Lower leg skin (tissue), 4 donors: ENCODE data around the gene FLOT1. TPM values are rescaled to one million over a fixed set of nuclear protein-coding genes. Genes with fewer than 3 reads are reported as not detected.

Experiments
- DNase-seq, 2 donors: peaks; one replicate each; pipeline ENCODE4 v3.0.0-alpha.2; 2019; ENCODE audit warnings: low spot score in 2 of 2
- H3K4me3 ChIP-seq: fragments of 200-600 bp; sonication (generic); 2 replicates; pipeline ENCODE4 v1.5.1; 2017; ENCODE audit warnings: mild to moderate bottlenecking, low read depth; ENCODE audit not compliant: poor library complexity, severe bottlenecking
- CTCF ChIP-seq, 3 donors: fragments of 450-650 bp; IDR thresholded peaks; one replicate each; pipeline ENCODE4 v1.5.1; 2016; ENCODE audit warnings: antibody characterized with exemption in 3 of 3, mild to moderate bottlenecking in 3 of 3, moderate library complexity in 2 of 3
- POLR2A ChIP-seq, 2 donors: fragments of 450-650 bp; IDR thresholded peaks; one replicate each; pipeline ENCODE4 v1.6.1; 2016 to 2017; ENCODE audit warnings: antibody characterized with exemption in 2 of 2, mild to moderate bottlenecking in 1 of 2, moderate library complexity in 1 of 2
- WGBS, 2 donors: methylation state at CpG; one replicate each; pipeline ENCODE4 v1.1.5; 2018; 5-methylcytosine and 5-hydroxymethylcytosine counted together
- intact Hi-C: fragments of 100-400 bp; cut with DNase I; formaldehyde crosslinking; loops from one replicate; pipeline ENCODE4 v1.15.0; 2023; ENCODE audit warnings: low total_unique reads
- total RNA-seq, 4 donors: library from RNA; depleted of rRNA; stranded (reverse); fragments of >200 nt; gene quantifications; one replicate each; pipeline ENCODE4 v1.1.0, GENCODE V29; 2016

Gene FLOT1
- total RNA-seq, 4 donors from 2014 or later: 40.2 to 64.1 (median 42.5) TPM

DNA sequence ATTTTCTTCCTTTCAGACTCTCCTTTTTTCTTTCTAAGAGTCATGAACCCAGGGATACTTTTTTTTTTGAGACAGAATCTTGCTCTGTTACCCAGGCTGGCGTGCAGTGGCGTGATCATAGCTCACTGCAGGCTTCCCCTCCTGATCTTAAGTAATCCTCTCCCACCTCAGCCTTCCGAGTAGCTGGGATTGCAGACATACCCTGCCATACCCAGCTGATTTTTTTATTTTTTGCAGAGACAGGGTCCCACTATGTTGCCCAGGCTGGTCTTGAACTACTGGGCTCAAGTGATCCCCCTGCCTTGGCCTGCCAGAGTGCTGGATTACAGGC, 34.6 kb upstream of the FLOT1 start:
- H3K4me3 ChIP-seq: no peak overlapping the region
- no peak for DNase-seq
- TF ChIP-seq POLR2A (IDR thresholded peaks at IDR 0.05): no peak
- no peak for TF ChIP-seq CTCF (IDR thresholded peaks at IDR 0.05)
- intact Hi-C loops: no loop called here
- 97 to 98% methylated on average over 3 of the region's 3 CpGs for WGBS, 2 donors

DNA sequence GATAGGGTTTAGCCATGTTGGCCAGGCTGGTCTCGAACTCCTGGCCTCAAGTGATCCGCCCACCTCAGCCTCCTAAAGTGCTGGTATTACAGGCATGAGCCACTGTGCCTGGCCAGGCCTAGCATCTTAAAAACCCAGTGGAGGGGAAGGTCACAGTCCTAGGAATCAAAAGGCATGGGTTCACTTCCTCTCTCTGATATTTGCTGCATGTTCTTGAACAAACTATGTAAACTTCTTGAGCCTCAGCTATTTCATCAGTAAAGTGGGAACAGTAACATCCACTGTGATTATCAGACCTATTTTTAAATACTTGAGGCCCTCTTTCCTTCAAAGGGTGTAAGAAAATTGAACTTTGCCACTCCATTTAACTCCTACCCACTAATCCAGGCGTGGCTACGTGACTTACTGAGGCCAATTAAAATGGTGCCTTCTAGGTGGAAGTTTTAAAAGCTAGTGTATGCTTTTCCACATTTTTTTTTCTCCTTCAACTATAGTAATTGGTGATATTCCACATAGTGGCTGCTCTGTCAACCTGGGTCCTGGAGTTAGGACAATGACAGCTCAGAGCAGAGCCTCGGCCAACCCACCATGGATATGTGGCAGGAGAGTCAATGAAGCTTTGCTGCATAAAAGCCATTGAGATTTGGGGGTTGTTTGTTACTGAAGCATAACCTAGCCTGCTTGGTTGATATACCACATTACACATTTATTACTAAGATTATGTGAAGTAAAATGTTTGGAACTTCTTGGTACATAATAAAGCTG, 34.1 kb upstream of the FLOT1 start:
- no peak for DNase-seq
- intact Hi-C loops: no loop called here
- H3K4me3 ChIP-seq: no peak overlapping the region
- no peak for TF ChIP-seq POLR2A (IDR thresholded peaks at IDR 0.05)
- no peak for TF ChIP-seq CTCF (IDR thresholded peaks at IDR 0.05)
- 98 to 99% methylated on average over 5 of the region's 5 CpGs for WGBS, 2 donors

GRCh38 chr6:30775104-30775503, 32.6 kb upstream of the FLOT1 start:
- WGBS, 2 donors: 87 to 90% methylated on average over 2 of the region's 2 CpGs
- H3K4me3 ChIP-seq: no peak overlapping the region
- no peak for DNase-seq
- intact Hi-C loops: no loop called here
- no peak for TF ChIP-seq CTCF (IDR thresholded peaks at IDR 0.05)
- TF ChIP-seq POLR2A (IDR thresholded peaks at IDR 0.05): no peak

- DNase-seq: no peak
- intact Hi-C loops: no loop called here
- TF ChIP-seq POLR2A (IDR thresholded peaks at IDR 0.05) (no peak), CTCF (IDR thresholded peaks at IDR 0.05) (no peak)
- WGBS, 2 donors: 82 to 85% methylated on average over 6 to 8 of the region's 8 CpGs
- no peak overlapping the region for H3K4me3 ChIP-seq
Observed at GRCh38 chr6:30774701-30775100, 32.2 kb upstream of the FLOT1 start.

DNA sequence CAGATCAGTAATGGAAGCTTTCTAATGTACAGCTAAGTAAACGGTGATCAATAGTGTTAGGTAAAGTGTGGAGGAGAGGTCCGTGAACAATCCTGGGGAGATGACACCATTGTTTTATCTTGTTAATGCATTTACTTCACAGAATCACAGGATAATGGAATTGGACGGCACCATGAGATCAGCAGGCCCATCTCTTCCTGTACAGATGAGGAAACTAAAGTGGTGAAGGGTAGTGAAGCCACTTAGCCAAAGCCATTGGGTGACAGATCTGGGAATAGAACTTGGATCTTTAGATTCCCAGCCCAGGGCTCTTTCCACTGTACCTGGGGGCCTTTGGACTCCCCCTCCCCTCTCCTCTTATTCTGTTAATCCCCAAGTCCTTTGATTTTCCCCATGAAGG, 28.1 kb upstream of the FLOT1 start:
- TF ChIP-seq POLR2A (IDR thresholded peaks at IDR 0.05) (no peak), CTCF (IDR thresholded peaks at IDR 0.05) (no peak)
- H3K4me3 ChIP-seq: no peak overlapping the region
- intact Hi-C loops: no loop called here
- WGBS, 2 donors: 87 to 95% methylated on average over 3 of the region's 3 CpGs
- DNase-seq: no peak
